Aorta (tissue), 5 donors: ENCODE measurements around the gene RNF212B. TPM values are rescaled to one million over a fixed set of nuclear protein-coding genes. Genes with fewer than 3 reads are reported as not detected.

Source experiments
- ATAC-seq: fragments of 200-7000 bp; cut with Tn5 transposase; one replicate; pipeline ENCODE4 v1.9.1; 2022; ENCODE audit warnings: moderate library complexity; ENCODE audit not compliant: low FRiP score
- DNase-seq, 2 donors: peaks; one replicate each; pipeline ENCODE4 v3.0.0-alpha.2; 2020
- H3K27ac ChIP-seq, 2 donors: one replicate each; pipeline ENCODE4 v1.5.1; 2013; ENCODE audit warnings: low read length in 2 of 2, mild to moderate bottlenecking in 2 of 2, moderate library complexity in 2 of 2, control low read depth in 1 of 2, inconsistent platforms in 1 of 2, low read depth in 1 of 2
- H3K27me3 ChIP-seq, 2 donors: one replicate each; pipeline ENCODE4 v1.6.1; 2013; ENCODE audit warnings: control low read depth in 1 of 2, low read length in 1 of 2, mild to moderate bottlenecking in 1 of 2, moderate library complexity in 1 of 2; ENCODE audit not compliant: insufficient read depth in 2 of 2, control insufficient read depth in 1 of 2
- H3K36me3 ChIP-seq, 2 donors: one replicate each; pipeline ENCODE4 v1.6.1; 2013; ENCODE audit warnings: control low read depth in 1 of 2, low read length in 1 of 2, mild to moderate bottlenecking in 1 of 2; ENCODE audit not compliant: insufficient read depth in 2 of 2, control insufficient read depth in 1 of 2
- H3K4me1 ChIP-seq, 2 donors: one replicate each; pipeline ENCODE4 v1.6.1; 2013; ENCODE audit warnings: low read length in 2 of 2, control low read depth in 1 of 2, mild to moderate bottlenecking in 1 of 2, moderate library complexity in 1 of 2; ENCODE audit not compliant: insufficient read depth in 2 of 2, control insufficient read depth in 1 of 2
- H3K4me3 ChIP-seq, 2 donors: one replicate each; pipeline ENCODE4 v1.5.1; 2013; ENCODE audit warnings: low read length in 2 of 2, control low read depth in 1 of 2, mild to moderate bottlenecking in 1 of 2
- H3K9me3 ChIP-seq: one replicate; pipeline ENCODE4 v1.6.1; 2013; ENCODE audit warnings: mild to moderate bottlenecking, low read length; ENCODE audit not compliant: control insufficient read depth
- WGBS, 2 donors: extraction: QIAGEN DNeasy Blood & Tissue Kit; methylation state at CpG; one replicate each; pipeline ENCODE4 v1.1.7; 2013; 5-methylcytosine and 5-hydroxymethylcytosine counted together
- intact Hi-C, 2 donors: fragments of 100-400 bp; cut with DNase I; formaldehyde crosslinking; loops; one replicate each; pipeline versions ENCODE4 v1.14.2 to v1.15.0; 2022
- polyA plus RNA-seq, 2 donors: library from polyadenylated mRNA; stranded (reverse); fragments of 200-250 nt; gene quantifications; one replicate each; pipeline ENCODE4 v1.2.3, GENCODE V29; 2013
- total RNA-seq, 2 donors: library from RNA; stranded (reverse); fragmentation: NEBNext Ultra II Directional; extraction: Animal tissue kit (Norgen Biotek cat#: 25700); gene quantifications; one replicate each; pipeline ENCODE4 v1.2.1, GENCODE V29; 2021
- donor health status: healthy with polysubstance abuse.
- donor health status: Bipolar disorder and iron deficiency.
- donor health status: DM: no; HTN: no; CAD: no.
- donor health status: DM: no; HTN: no; CAD: no.
- donor health status: DM: yes; HTN: yes; CAD: no.

The RNF212B gene
- total and polyA plus RNA-seq, 4 donors, result not detected

DNA sequence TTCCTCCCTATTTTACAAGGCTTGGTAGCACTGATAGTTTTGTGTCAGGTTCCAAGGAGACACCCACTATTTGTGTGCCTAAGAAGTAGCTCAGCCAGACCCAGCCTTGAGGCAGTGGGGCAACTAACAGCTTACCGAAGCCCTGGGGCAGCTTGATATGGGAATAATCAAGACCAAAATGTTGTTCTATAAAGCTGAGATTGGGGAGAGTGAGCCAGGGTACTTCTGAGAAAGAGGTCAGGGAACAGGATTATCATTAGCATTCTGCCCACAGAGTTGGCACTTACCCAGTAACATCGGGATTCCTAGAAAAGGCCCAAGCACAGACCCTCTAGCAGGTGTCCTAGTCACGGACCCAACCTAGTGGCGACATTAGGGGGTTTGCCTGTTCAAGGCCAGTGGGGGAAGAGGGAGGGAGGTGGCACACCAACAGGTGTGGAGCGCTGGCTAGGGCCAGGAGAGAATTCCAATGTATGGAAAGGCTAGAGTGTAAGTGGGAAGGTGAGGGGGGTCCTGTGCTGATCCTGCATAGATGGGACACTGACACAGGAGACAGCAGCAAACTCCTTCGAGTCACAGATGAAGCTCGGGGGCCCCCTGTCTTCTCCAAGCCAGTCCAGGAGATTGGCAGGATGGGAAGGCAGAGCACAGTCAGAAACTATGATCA is 60.0 kb downstream of the RNF212B start:
- peaks cover 0 to 2% of the 10 kb centered on the region in 2 donors for H3K4me1 ChIP-seq
- H3K4me3 ChIP-seq, result no peak overlapping the region
- ATAC-seq (no peak), DNase-seq (no peak)
- H3K27ac ChIP-seq, result no peak overlapping the region
- H3K27me3 ChIP-seq, result no peaks in the 10 kb centered on the region
- no peaks in the 10 kb centered on the region for H3K36me3 ChIP-seq
- WGBS, 2 donors, result 84 to 90% methylated on average over 7 of the region's 7 CpGs
- intact Hi-C loops, result loop anchor here in 1 of 2 donors (10.0 kb wide), 1 partner anchor 173 kb away; no protein-coding TSS in a partner anchor
- no peaks in the 10 kb centered on the region for H3K9me3 ChIP-seq

DNA sequence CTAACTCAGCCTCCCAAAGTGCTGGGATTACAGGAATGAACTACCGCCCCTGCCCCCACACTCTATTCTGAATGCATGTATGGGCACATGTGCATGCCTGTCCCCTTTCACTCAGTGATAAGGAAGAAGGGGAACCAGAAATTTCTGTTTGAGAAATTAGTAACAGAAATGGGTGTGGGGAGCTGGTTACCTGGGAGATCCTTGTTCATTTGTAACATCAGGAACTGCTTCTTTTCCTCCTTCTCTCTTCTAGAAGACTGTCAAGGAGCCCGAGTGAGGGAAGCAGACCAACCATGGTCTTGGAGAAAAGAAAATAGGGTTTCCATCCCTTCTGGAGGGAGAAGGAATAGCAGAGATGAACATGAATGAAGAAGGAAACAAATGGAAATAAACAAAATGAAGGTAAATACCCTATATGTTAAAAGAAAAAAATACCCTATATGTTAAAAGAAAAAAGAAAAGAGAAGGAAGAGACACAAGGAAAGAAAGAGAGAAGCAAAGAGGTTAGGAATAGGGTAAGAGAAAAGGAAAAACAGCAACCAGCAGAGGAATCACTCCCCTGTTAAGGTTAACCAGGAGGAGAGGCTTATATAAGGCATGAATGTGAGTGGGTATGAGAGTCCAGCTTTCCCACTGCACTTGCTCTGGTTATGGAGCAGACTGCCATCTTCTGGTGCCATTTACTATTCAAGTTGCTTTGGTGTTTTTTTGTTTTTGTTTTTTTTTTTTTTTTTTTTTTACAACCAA is 61.6 kb downstream of the RNF212B start:
- WGBS, 2 donors, result 88 to 98% methylated on average over 2 of the region's 2 CpGs
- H3K9me3 ChIP-seq, result no peaks in the 10 kb centered on the region
- H3K27ac ChIP-seq, result no peak overlapping the region
- intact Hi-C loops, result loop anchor here in 1 of 2 donors (10.0 kb wide), 1 partner anchor 175 kb away; no protein-coding TSS in a partner anchor
- no peaks in the 10 kb centered on the region for H3K36me3 ChIP-seq
- ATAC-seq (no peak), DNase-seq (no peak)
- peaks cover 0 to 2% of the 10 kb centered on the region in 2 donors for H3K4me1 ChIP-seq
- no peaks in the 10 kb centered on the region for H3K27me3 ChIP-seq
- no peak overlapping the region for H3K4me3 ChIP-seq

DNA sequence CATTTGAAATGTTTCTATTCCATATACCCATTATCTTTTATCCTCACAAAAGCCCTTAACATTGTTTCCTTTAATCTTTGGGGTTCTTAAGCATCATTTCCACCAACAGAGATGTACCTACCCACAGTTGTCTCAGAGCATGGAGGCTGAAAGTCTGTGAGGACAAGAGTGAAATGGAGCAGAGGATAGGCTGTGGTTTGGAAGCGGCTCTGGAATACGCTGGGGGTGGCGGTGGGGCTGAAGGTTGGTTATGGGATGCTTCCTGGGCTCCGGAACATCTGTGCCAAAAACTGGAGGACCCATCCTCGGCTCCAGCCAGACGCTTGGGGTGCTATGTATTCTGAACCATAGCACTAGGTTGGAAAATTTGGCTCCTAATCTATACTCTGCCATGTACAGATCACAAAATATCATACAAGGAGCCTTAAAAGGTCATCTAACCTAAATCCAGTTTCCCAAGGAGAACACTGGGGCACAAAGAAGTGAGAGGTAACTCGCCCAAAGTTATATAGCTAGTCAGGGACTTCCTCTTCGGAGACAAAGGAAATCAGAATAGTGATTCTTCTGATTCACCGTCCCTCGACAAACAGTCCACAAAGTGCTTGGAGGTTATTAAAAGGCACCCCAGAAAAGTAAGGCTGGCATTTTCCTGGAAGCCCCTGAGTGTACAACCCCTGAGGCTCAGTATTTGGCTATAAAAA is 62.4 kb downstream of the RNF212B start:
- WGBS, 2 donors, result 72 to 73% methylated on average over 10 of the region's 10 CpGs
- H3K27me3 ChIP-seq, result no peaks in the 10 kb centered on the region
- H3K36me3 ChIP-seq, result no peaks in the 10 kb centered on the region
- peak overlapping the region; percentile 89 to 92 for H3K27ac ChIP-seq
- peak overlapping the region; percentile 54 to 82 for H3K4me3 ChIP-seq
- ATAC-seq, result no peak
- peaks cover 0 to 2% of the 10 kb centered on the region in 2 donors for H3K4me1 ChIP-seq
- intact Hi-C loops, result loop anchor here (2.0 to 10.0 kb wide), 2 partner anchors 175 to 205 kb away; partner anchors contain the start of genes ACIN1 (in 1 of the 2) and C14orf119 (in 1 of the 2)
- DNase-seq, result no peak
- no peaks in the 10 kb centered on the region for H3K9me3 ChIP-seq

DNA sequence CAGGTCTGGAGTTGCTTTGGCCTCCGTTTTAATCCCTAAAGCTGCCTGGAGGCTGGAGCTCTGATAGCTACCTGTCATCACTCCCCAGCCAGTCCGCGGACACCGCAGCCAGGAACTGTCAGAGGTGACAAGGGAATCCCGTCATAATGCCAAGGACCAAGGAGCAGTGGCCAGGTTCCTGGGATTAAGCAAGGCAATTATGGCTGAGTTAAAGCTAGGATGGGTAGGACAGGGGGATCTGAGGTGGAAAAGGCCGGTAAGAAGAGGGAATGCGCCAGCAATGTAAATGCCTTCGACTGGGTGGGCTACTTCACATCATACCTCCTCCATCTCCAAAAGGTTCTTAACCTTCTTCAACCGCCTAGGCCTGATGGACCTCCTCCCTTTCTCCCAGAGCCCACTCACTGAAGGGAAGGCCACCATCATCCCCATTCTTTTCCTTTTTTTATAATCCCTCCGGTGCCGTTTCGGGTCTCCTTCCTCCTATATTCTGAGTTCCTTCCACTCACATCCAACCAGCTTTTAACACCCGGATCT is 63.0 kb downstream of the RNF212B start:
- Histone ChIP-seq H3K36me3 (no peaks in the 10 kb centered on the region), H3K9me3 (no peaks in the 10 kb centered on the region), H3K4me1 (peaks cover 0 to 2% of the 10 kb centered on the region in 2 donors), H3K27me3 (no peaks in the 10 kb centered on the region), H3K27ac (peak overlapping the region; percentile 89 to 92), H3K4me3 (peak overlapping the region; percentile 54 to 82)
- 0 to 1% methylated on average over 13 of the region's 13 CpGs for WGBS, 2 donors
- ATAC-seq (peak; percentile 3), DNase-seq (peak in 1 of 2 donors; percentile 68)
- intact Hi-C loops, result loop anchor here in 1 of 2 donors (2.0 kb wide), 1 partner anchor 206 kb away; the partner anchor contains the start of genes ACIN1 and C14orf119

DNA sequence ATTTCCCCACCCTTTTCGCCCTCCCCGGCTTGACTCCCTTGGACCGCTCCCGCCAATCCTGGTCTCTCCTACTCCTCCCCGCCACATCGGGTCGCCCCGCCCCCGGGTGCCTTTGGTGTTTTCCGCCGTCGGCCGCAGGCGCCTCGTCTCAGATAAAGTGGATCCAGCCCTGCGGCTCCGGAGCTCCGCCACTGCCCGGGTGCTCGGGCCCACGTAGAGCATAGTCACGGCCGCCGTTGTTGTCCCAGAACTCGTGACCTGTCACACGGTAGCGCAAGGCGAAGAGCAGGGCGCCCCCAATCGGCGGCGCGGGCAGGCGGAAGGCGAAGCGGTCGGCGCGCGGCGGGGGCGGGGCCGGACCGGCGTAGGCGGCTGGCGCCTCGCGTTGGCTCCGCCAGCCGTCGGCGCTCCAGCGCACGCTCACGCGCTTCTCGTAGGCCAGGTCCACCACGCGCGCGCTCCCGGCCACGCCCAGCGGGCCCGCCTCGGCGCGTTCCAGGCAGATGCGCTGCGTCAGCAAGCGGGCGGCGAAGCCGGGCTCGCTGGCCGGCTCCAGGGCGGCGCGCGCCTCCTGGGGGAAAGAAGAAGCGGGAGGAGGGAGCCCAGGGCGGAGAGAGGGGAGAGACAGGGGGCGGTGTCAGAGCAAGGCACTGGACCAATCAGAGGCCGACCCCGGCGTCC is 63.7 kb downstream of the RNF212B start:
- ATAC-seq (peak; percentile 93), DNase-seq (peak; percentile 99)
- Histone ChIP-seq H3K27me3 (no peaks in the 10 kb centered on the region), H3K27ac (peak overlapping the region; percentile 92 to 98), H3K9me3 (no peaks in the 10 kb centered on the region), H3K4me3 (peak overlapping the region; percentile 73 to 82), H3K36me3 (no peaks in the 10 kb centered on the region), H3K4me1 (peaks cover 0 to 2% of the 10 kb centered on the region in 2 donors)
- WGBS, 2 donors, result 0 to 1% methylated on average over 80 to 87 of the region's 87 CpGs
- intact Hi-C loops, result loop anchor here in 1 of 2 donors (2.0 kb wide), 1 partner anchor 207 kb away; the partner anchor contains the start of genes ACIN1 and C14orf119

DNA sequence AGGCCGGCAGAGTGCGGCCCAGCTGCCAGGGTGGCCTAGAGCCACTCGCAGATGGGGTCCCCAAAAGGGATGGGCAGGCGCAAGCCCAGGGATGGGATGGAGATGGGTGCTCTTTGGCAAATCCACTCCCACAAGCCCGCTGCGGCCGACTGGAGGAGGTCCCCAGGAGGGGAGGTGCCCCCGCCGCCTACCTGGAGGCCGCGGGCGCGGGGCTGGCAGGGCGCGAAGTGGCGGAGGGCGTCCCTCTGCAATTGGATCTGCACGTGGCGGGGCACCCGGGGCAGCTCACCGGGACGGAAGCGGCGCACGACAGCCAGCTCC is 64.2 kb downstream of the RNF212B start:
- peak overlapping the region; percentile 44 to 73 for H3K4me3 ChIP-seq
- H3K27me3 ChIP-seq, result no peaks in the 10 kb centered on the region
- DNase-seq (no peak), ATAC-seq (peak; percentile 33)
- intact Hi-C loops, result loop anchor here in 1 of 2 donors (2.0 kb wide), 1 partner anchor 207 kb away; the partner anchor contains the start of genes ACIN1 and C14orf119
- no peaks in the 10 kb centered on the region for H3K36me3 ChIP-seq
- no peaks in the 10 kb centered on the region for H3K9me3 ChIP-seq
- H3K27ac ChIP-seq, result peak overlapping the region in 1 of 2 donors; percentile 98
- WGBS, 2 donors, result 1% methylated on average over 24 to 25 of the region's 25 CpGs
- H3K4me1 ChIP-seq, result peaks cover 0 to 2% of the 10 kb centered on the region in 2 donors

DNA sequence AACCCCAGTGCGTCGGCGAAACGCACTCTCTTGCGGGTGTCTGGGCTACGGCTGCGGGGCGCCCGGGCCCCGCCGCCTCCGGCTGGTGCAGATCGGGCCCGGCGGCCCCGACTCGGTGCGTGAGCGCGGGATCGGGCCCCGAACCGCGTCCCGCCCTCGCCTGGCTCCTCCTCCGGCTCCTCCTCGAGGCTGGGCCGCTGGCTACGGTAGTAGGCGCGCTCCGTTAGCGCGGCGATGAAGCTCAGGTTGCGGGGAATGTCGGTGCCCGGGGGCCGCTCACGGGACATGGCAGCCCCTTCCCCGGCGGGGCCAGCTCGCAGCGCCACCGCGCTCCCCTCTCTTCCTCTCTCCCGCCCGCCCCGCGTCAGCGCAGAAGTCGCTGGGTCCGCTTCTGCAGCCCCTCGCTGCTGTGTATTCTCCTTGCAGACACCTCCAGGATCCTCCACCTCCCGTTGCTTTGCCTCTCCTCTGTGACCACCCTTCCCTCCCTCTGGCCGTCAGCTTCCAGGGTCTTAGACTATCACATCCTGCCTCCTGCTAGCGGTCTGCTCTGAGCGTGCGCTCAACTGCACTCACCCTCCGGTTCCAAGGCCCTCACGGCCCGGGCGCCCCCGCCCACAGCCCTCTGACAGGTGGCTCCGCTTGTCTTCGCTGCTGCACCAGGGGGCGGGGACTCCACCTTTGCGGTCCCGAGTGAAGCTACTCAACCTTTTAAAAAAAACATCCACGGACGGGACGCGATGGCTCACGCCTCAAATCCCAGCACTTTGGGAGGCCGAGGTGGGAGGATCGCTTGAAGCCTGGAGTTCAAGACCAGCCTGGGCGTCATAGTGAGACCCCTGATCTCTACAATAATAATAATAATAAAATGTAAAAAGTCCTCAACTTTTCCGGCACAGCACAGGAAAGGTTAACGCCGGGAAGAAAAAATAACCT is 64.8 kb downstream of the RNF212B start, which contains the start of gene PPP1R3E:
TSS of gene PPP1R3E (minus strand) at position 570 of the 936 bp plus-strand sequence. CDS start at position 287, 283 bp downstream.
- 3% methylated on average over 66 to 81 of the region's 81 CpGs for WGBS, 2 donors
- Histone ChIP-seq H3K4me3 (peak within 1 kb of the TSS; percentile 44 to 73), H3K27ac (peak within 1 kb of the TSS in 1 of 2 donors; percentile 98), H3K36me3 (no peaks in the 10 kb centered on the region), H3K27me3 (no peaks in the 10 kb centered on the region), H3K4me1 (peaks cover 0 to 2% of the 10 kb centered on the region in 2 donors), H3K9me3 (no peaks in the 10 kb centered on the region)
- intact Hi-C loops, result no loop called here
- DNase-seq, result peak; percentile 80 to 90
- ATAC-seq, result peak; percentile 71
